WI38 (cell line): ENCODE results near the gene DNM1L.

Experiments used
- H3K4me3 ChIP-seq: 2 replicates; pipeline ENCODE4 v1.5.1; 2011; ENCODE audit warnings: low read depth, mild to moderate bottlenecking, control low read depth, low read length
- TF ChIP-seq, protein P1 (sequence below): IDR thresholded peaks from 2 replicates; pipeline ENCODE4 v1.5.1; 2012; ENCODE audit warnings: low read depth, mild to moderate bottlenecking, control low read depth, low read length

Gene DNM1L

GRCh38 chr12:32659908-32660440 lies 19.1 kb upstream of the DNM1L start:
- TF ChIP-seq, protein P1, sequence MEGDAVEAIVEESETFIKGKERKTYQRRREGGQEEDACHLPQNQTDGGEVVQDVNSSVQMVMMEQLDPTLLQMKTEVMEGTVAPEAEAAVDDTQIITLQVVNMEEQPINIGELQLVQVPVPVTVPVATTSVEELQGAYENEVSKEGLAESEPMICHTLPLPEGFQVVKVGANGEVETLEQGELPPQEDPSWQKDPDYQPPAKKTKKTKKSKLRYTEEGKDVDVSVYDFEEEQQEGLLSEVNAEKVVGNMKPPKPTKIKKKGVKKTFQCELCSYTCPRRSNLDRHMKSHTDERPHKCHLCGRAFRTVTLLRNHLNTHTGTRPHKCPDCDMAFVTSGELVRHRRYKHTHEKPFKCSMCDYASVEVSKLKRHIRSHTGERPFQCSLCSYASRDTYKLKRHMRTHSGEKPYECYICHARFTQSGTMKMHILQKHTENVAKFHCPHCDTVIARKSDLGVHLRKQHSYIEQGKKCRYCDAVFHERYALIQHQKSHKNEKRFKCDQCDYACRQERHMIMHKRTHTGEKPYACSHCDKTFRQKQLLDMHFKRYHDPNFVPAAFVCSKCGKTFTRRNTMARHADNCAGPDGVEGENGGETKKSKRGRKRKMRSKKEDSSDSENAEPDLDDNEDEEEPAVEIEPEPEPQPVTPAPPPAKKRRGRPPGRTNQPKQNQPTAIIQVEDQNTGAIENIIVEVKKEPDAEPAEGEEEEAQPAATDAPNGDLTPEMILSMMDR = no peak
- no peak overlapping the region for H3K4me3 ChIP-seq

- TF ChIP-seq, protein P1 = no peak
Measured at GRCh38 chr12:32661706-32662105, 17.4 kb upstream of the DNM1L start.

GRCh38 chr12:32662665-32663064 lies 16.4 kb upstream of the DNM1L start:
- TF ChIP-seq, protein P1 = no peak
- H3K4me3 ChIP-seq = no peak overlapping the region

More at GRCh38 chr12:32661706-32662105, 17.4 kb upstream of the DNM1L start:
- H3K4me3 ChIP-seq = no peak overlapping the region

- H3K4me3 ChIP-seq = no peak overlapping the region
- TF ChIP-seq, protein P1 = no peak
Measured at GRCh38 chr12:32666018-32666417, 13.1 kb upstream of the DNM1L start.

GRCh38 chr12:32669584-32669983 lies 9.5 kb upstream of the DNM1L start:
- H3K4me3 ChIP-seq = no peak overlapping the region
- TF ChIP-seq, protein P1 = no peak

- TF ChIP-seq, protein P1 = peak; percentile 54
- no peak overlapping the region for H3K4me3 ChIP-seq
Measured at GRCh38 chr12:32671930-32672780, 6.9 kb upstream of the DNM1L start.

DNA sequence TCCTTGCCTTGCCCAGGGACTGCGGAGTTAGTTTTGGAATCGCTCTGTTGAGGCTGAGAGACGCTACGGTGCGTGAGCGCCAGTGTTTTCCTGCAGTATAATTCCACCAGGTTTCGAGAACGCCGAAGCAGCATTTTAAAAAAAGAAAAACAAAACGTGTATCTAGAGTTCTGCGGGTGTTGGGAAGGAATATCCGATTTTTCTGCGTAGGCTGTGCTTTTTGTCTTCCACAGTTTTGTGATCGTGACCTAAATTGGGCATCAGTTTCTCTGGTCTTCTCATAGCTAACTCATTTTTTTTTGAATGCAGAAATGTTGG lies 778 bp downstream of the DNM1L start:
- peak overlapping the region; percentile 80 for H3K4me3 ChIP-seq
- TF ChIP-seq, protein P1 = no peak
